LNCAP (cell line): ENCODE data around the gene OLFM2.
A peak's percentile ranks its signal among the peaks of the same experiment; 100 is the strongest.

Experiments
- TF ChIP-seq, protein P1 (sequence below): fragments of 450-650 bp; IDR thresholded peaks from 2 replicates; pipeline ENCODE4 v1.5.1; 2017; ENCODE audit warnings: mild to moderate bottlenecking

Gene OLFM2

DNA sequence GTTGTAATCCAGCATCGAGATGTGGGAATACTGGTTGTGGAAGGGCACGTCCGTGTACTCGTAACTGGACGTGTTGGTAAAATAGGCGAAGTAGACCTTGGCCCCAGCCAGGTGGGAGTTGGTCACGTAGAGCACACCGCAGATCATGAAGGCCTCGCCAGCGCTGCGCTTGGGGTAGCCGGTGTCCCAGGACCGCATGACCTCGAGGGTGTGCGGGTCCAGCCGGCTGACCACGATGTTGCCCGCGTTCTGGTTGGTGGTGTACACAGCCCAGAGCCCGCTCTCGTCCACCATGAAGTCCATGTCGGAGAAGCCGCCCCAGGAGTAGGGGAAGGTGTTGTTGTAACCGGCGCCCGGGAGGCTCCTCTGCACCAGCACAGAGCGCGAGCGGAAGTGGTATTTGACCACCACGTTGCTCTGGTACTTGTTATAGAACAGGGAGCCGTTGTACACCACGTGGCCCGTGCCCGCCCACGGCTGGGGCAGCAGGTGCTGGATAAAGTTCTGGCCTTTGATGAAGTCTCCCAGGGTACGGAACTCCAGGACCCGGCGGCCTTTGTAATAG, 82.0 kb downstream of the OLFM2 start:
- TF ChIP-seq, protein P1, sequence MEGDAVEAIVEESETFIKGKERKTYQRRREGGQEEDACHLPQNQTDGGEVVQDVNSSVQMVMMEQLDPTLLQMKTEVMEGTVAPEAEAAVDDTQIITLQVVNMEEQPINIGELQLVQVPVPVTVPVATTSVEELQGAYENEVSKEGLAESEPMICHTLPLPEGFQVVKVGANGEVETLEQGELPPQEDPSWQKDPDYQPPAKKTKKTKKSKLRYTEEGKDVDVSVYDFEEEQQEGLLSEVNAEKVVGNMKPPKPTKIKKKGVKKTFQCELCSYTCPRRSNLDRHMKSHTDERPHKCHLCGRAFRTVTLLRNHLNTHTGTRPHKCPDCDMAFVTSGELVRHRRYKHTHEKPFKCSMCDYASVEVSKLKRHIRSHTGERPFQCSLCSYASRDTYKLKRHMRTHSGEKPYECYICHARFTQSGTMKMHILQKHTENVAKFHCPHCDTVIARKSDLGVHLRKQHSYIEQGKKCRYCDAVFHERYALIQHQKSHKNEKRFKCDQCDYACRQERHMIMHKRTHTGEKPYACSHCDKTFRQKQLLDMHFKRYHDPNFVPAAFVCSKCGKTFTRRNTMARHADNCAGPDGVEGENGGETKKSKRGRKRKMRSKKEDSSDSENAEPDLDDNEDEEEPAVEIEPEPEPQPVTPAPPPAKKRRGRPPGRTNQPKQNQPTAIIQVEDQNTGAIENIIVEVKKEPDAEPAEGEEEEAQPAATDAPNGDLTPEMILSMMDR = no peak

DNA sequence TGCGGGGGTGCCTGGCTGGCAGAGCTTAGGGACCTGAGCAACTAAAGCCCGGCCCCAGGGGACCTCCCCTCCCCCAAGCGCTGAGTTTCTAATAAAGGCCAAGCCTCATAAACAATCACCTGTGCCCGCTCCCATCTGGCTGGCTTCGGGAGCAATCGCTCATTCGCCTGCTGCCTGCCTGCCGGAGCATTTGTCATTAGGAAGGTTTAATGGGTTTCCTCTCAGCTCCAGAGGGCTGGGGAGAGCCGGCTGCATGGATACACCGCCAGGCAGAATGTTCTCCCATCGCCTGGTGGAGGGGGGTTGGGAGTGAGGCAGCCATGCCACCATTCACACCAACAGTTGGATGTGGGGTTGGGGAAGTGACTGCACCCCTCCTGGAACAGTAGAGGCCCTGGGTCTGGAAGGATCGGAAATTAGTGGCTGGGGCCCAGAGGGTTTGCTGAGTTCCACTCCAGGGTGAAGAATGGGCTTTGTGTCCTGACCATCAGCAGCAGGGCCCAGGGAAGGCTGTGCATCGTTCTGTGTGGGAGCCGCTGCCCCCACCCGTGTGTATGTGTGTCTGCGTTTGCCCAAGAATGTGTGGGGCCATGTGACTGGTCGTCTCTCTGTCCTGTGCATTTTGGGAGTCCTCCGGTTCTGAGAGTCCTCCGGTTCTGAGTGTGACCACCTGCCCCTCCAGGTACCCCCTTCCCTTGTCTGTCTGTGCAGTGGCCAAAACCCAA, 85.9 kb downstream of the OLFM2 start:
- TF ChIP-seq, protein P1 = no peak

- TF ChIP-seq, protein P1 = no peak
Measured at GRCh38 chr19:9849791-9850190, 86.5 kb downstream of the OLFM2 start.

GRCh38 chr19:9848762-9849161, 87.6 kb downstream of the OLFM2 start:
- TF ChIP-seq, protein P1 = no peak

DNA sequence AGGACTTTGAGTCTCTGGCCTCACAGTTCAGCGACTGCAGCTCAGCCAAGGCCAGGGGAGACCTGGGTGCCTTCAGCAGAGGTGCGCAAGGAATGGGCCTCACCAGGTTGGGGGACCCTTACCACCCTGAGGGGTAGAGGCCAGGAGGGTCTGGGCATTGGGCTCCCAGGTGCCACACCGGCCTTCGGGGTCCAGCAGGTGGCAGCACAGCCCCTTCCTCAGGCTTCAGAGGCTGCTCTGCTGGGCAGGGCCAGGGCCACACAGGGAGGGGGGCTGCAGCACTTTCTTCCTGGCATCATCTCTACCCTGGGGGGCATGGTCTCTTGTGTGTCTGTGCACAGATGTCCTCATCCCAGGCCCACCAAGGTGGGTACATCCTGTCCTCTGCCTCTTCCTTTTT, 88.3 kb downstream of the OLFM2 start:
- TF ChIP-seq, protein P1 = peak; percentile 67

- TF ChIP-seq, protein P1 = peak; percentile 37; the same call in 1 of the 2 replicates
Measured at GRCh38 chr19:9847087-9847671, 89.1 kb downstream of the OLFM2 start.

- TF ChIP-seq, protein P1 = no peak
Measured at GRCh38 chr19:9842834-9843625, 93.3 kb downstream of the OLFM2 start.
